Measurements from ENCODE around the gene MYO1F. TPM values are rescaled to one million over a fixed set of nuclear protein-coding genes. Genes with fewer than 3 reads are reported as not detected.

MYO1F gene
- total and polyA plus RNA-seq, 10 of the 15 experiments (the other 5 are each of a cell fraction or from before 2014, with no cell fraction given) = 3.5 to 49.4 (median 31.3) TPM

DNA sequence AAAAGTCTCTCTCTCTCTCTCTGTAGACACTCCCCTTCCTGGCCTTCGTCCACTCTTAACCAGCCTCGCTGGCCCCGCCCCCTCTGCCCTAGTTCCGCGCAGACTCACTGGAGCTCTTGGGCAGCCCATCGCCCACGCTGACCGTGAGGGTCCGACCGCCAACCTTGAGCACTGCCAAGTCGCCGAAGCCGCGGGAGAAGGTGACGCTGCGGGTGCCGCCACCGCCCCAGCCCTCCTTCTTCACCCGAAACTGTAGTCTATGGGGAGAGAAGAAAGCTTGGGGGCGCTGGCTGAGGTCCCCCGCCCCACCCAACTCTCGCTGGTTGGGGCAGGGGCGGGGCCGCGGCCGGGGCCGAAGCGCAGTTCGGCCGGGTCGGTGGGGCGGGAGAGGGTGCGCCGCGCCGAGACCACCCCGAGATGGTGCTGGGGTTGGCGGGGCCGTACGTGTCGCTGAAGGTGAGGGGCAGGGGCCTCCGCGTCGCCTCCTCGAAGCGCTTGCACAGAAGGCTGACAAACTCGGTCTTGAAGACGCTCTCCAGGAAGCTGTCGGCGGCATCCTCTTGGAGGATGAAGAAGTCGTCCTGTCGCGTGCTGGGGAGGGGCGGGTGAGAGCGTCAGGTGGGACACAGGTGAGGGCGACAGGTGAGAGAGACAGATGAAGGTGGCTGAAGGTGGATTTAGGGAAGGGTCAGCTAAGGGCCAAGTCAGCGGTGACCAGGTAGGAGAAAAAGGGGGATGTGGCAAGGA lies 50.7 kb downstream of the MYO1F start:
- no TSS peak for BruUV-seq (replicated peaks)
- ATAC-seq (no peak), FAIRE-seq (no peak), DNase-seq (ENCODE audit: low read depth, low spot score) (no peak)
- Histone ChIP-seq H3K9me3 (replicated peaks; ENCODE audit: control insufficient read depth, insufficient read depth, low read length) (no peaks in the 10 kb centered on the region; the same call in 2 of the 3 replicates), H4K20me1 (ENCODE audit: control insufficient read depth, insufficient read depth) (no peaks in the 10 kb centered on the region), H3K36me3 (ENCODE audit: control insufficient read depth in 2 of 2, insufficient read depth in 2 of 2, low read length in 1 of 2) (peaks cover 0 to 2% of the 10 kb centered on the region in 2 experiments; a peak in 1 of 4 replicates), H3K27me3 (replicated peaks in 1 of 2; ENCODE audit: control insufficient read depth in 2 of 2, insufficient read depth in 2 of 2, low read length in 1 of 2) (no peaks in the 10 kb centered on the region), H3K4me1 (ENCODE audit: control insufficient read depth, insufficient read depth, low read length) (no peaks in the 10 kb centered on the region), H3K79me2 (ENCODE audit: control insufficient read depth, insufficient read depth, low read length) (no peaks in the 10 kb centered on the region), H3K27ac (ENCODE audit: control insufficient read depth, insufficient read depth) (no peak overlapping the region), H3K9ac (ENCODE audit: control insufficient read depth, insufficient read depth, low read length) (no peak overlapping the region), H2AFZ (ENCODE audit: control insufficient read depth, low read depth, low read length) (no peak overlapping the region), H3K4me3 (no peak overlapping the region), H3K4me2 (ENCODE audit: control insufficient read depth, insufficient read depth) (no peak overlapping the region)
- in situ Hi-C loops (cut with MboI) (no loop called here), intact Hi-C loops (cut with micrococcal nuclease; ENCODE audit: unreplicated experiment) (no loop called here)
- ChIA-PET CTCF (no interaction called here), POLR2A (no interaction called here), SMC1A (ENCODE audit: uncharacterized antibody, unreplicated experiment) (no interaction called here), RAD21 (ENCODE audit: unreplicated experiment) (no interaction called here)
- 82% methylated on average over 47 of the region's 57 CpGs for WGBS (ENCODE audit: insufficient coverage, insufficient replicate concordance, low lambda C conversion rate, missing lambda C conversion rate)
- TF ChIP-seq KDM1A (IDR thresholded peaks at IDR 0.05; ENCODE audit: borderline replicate concordance) (no peak), YY1 (IDR thresholded peaks at IDR 0.05; ENCODE audit: low read depth, low read length) (no peak), HDGF (IDR thresholded peaks at IDR 0.05) (no peak), HDAC2 (IDR thresholded peaks at IDR 0.05) (no peak), NR2C2 (IDR thresholded peaks at IDR 0.05; ENCODE audit: borderline replicate concordance, control insufficient read depth, insufficient read length, low read depth) (no peak)
- TF ChIP-seq, protein P1, sequence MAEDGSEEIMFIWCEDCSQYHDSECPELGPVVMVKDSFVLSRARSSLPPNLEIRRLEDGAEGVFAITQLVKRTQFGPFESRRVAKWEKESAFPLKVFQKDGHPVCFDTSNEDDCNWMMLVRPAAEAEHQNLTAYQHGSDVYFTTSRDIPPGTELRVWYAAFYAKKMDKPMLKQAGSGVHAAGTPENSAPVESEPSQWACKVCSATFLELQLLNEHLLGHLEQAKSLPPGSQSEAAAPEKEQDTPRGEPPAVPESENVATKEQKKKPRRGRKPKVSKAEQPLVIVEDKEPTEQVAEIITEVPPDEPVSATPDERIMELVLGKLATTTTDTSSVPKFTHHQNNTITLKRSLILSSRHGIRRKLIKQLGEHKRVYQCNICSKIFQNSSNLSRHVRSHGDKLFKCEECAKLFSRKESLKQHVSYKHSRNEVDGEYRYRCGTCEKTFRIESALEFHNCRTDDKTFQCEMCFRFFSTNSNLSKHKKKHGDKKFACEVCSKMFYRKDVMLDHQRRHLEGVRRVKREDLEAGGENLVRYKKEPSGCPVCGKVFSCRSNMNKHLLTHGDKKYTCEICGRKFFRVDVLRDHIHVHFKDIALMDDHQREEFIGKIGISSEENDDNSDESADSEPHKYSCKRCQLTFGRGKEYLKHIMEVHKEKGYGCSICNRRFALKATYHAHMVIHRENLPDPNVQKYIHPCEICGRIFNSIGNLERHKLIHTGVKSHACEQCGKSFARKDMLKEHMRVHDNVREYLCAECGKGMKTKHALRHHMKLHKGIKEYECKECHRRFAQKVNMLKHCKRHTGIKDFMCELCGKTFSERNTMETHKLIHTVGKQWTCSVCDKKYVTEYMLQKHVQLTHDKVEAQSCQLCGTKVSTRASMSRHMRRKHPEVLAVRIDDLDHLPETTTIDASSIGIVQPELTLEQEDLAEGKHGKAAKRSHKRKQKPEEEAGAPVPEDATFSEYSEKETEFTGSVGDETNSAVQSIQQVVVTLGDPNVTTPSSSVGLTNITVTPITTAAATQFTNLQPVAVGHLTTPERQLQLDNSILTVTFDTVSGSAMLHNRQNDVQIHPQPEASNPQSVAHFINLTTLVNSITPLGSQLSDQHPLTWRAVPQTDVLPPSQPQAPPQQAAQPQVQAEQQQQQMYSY (CRISPR knock-in tag; IDR thresholded peaks at IDR 0.05) = no peak
- TF ChIP-seq, protein P2, sequence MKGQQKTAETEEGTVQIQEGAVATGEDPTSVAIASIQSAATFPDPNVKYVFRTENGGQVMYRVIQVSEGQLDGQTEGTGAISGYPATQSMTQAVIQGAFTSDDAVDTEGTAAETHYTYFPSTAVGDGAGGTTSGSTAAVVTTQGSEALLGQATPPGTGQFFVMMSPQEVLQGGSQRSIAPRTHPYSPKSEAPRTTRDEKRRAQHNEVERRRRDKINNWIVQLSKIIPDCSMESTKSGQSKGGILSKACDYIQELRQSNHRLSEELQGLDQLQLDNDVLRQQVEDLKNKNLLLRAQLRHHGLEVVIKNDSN (IDR thresholded peaks at IDR 0.05; ENCODE audit: borderline replicate concordance, extremely low read length, insufficient read depth, low read depth, low read length) = no peak
